Upper lobe of left lung (tissue), 6 donors: ENCODE results near the gene SPSB1. TPM values are rescaled to one million over a fixed set of nuclear protein-coding genes. Genes with fewer than 3 reads are reported as not detected.

Experiments used
- ATAC-seq, 2 donors: fragments of 200-7000 bp; cut with Tn5 transposase; one replicate each; pipeline ENCODE4 v1.9.1; 2022; ENCODE audit warnings: mild to moderate bottlenecking in 2 of 2, moderate library complexity in 2 of 2; ENCODE audit not compliant: low FRiP score in 2 of 2
- DNase-seq, 2 donors: peaks; one replicate each; pipeline ENCODE4 v3.0.0-alpha.2; 2019 to 2020
- H3K27ac ChIP-seq, 4 donors: fragments of 200-600 bp; sonication (generic); one replicate each; pipeline ENCODE4 v1.5.1; 2016 to 2019
- H3K27me3 ChIP-seq, 4 donors: fragments of 200-600 bp; sonication (generic); one replicate each; pipeline ENCODE4 v1.5.1; 2017 to 2019
- H3K36me3 ChIP-seq, 4 donors: fragments of 200-600 bp; sonication (generic); one replicate each; pipeline ENCODE4 v1.5.1; 2016 to 2019
- H3K4me1 ChIP-seq, 4 donors: fragments of 200-600 bp; sonication (generic); one replicate each; pipeline ENCODE4 v1.5.1; 2018 to 2019
- H3K4me3 ChIP-seq, 4 donors: fragments of 200-600 bp; sonication (generic); one replicate each; pipeline ENCODE4 v1.5.1; 2017 to 2019; ENCODE audit warnings: mild to moderate bottlenecking in 2 of 4, moderate library complexity in 1 of 4
- H3K9me3 ChIP-seq, 4 donors: fragments of 200-600 bp; sonication (generic); one replicate each; pipeline ENCODE4 v1.5.1; 2018 to 2019
- CTCF ChIP-seq, 6 experiments: fragments of 450-650 bp in 4 of 6; fragments of 200-600 bp in 2 of 6; sonication (generic) in 2 of 6; IDR thresholded peaks; one replicate each; pipeline ENCODE4 v1.5.1; 2016 to 2019; ENCODE audit warnings: antibody characterized with exemption in 6 of 6
- EP300 ChIP-seq, 4 donors: sonication (generic); formaldehyde crosslinking; IDR thresholded peaks; one replicate each; pipeline ENCODE4 v1.5.1; 2017; ENCODE audit warnings: antibody characterized with exemption in 4 of 4, control low read depth in 2 of 4
- POLR2A ChIP-seq, 4 donors: fragments of 450-650 bp; IDR thresholded peaks; one replicate each; pipeline ENCODE4 v1.5.1; 2016 to 2017; ENCODE audit warnings: antibody characterized with exemption in 4 of 4, mild to moderate bottlenecking in 2 of 4
- POLR2AphosphoS5 ChIP-seq, 2 donors: sonication (generic); formaldehyde crosslinking; IDR thresholded peaks; one replicate each; pipeline ENCODE4 v1.5.1; 2017; ENCODE audit warnings: antibody characterized with exemption in 2 of 2
- whole genome bisulfite sequencing, 2 donors: methylation state at CpG; one replicate each; pipeline ENCODE4 v1.1.5; 2017 to 2018; 5-methylcytosine and 5-hydroxymethylcytosine counted together
- total RNA-seq, 6 donors: library from RNA; depleted of rRNA in 4 of 6; stranded (reverse); fragments of >200 nt in 4 of 6; gene quantifications; one replicate each; pipeline versions ENCODE4 v1.1.0 to v1.2.1, GENCODE V29; 2016 to 2021
- donor health status: DM: no; HTN: no; CAD: no; lungs with moderate emphysema.
- donor health status: DM: no; HTN: yes; CAD: no; lungs with severe emphysema.

Gene SPSB1
- total RNA-seq, 6 donors from 2014 or later, result 21.0 to 49.1 (median 30.3) TPM

GRCh38 chr1:9293241-9293532, 493 bp downstream of the SPSB1 start:
- TF ChIP-seq POLR2A (IDR thresholded peaks at IDR 0.05), result no peak
- no peak for TF ChIP-seq CTCF (IDR thresholded peaks at IDR 0.05)
- TF ChIP-seq EP300 (IDR thresholded peaks at IDR 0.05), result no peak
- no peak for TF ChIP-seq POLR2AphosphoS5 (IDR thresholded peaks at IDR 0.05)
- peaks cover 33 to 61% (median 44%) of the 10 kb centered on the region in 4 donors for H3K4me1 ChIP-seq
- WGBS, 2 donors, result 0% methylated on average over 1 to 6 of the region's 43 CpGs

GRCh38 chr1:9293533-9294404, 1.1 kb downstream of the SPSB1 start:
- Histone ChIP-seq H3K9me3 (peaks cover under 1 to 2% (median 2%) of the 10 kb centered on the region in 4 donors), H3K4me1 (peaks cover 33 to 61% (median 44%) of the 10 kb centered on the region in 4 donors), H3K4me3 (peak overlapping the region; percentile 44 to 95 (median 90)), H3K27me3 (no peaks in the 10 kb centered on the region), H3K36me3 (no peaks in the 10 kb centered on the region), H3K27ac (peak overlapping the region; percentile 89 to 96 (median 90))
- DNase-seq, result peak in 1 of 2 donors; percentile 91
- ATAC-seq, result no peak
- WGBS, 2 donors, result 8 to 32% methylated on average over 6 to 26 of the region's 41 CpGs
- TF ChIP-seq EP300 (IDR thresholded peaks at IDR 0.05), result no peak
- no peak for TF ChIP-seq CTCF (IDR thresholded peaks at IDR 0.05)
- peak in 1 of 2 donors; percentile 14 for TF ChIP-seq POLR2AphosphoS5 (IDR thresholded peaks at IDR 0.05)
- peak in 1 of 4 donors; percentile 30 for TF ChIP-seq POLR2A (IDR thresholded peaks at IDR 0.05)

More at GRCh38 chr1:9293241-9293532, 493 bp downstream of the SPSB1 start:
- peak overlapping the region; percentile 89 to 96 (median 90) for H3K27ac ChIP-seq
- no peaks in the 10 kb centered on the region for H3K27me3 ChIP-seq
- peak overlapping the region; percentile 44 to 95 (median 90) for H3K4me3 ChIP-seq
- no peaks in the 10 kb centered on the region for H3K36me3 ChIP-seq
- H3K9me3 ChIP-seq, result peaks cover 7 to 8% (median 7%) of the 10 kb centered on the region in 4 donors
- ATAC-seq (no peak), DNase-seq (no peak)

- H3K36me3 ChIP-seq, result no peaks in the 10 kb centered on the region
- ATAC-seq (peak; percentile 2 to 40), DNase-seq (peak in 1 of 2 donors; percentile 41)
- TF ChIP-seq CTCF (IDR thresholded peaks at IDR 0.05) (peak in 1 of 6 experiments; percentile 8), POLR2AphosphoS5 (IDR thresholded peaks at IDR 0.05) (peak in 1 of 2 donors; percentile 39), POLR2A (IDR thresholded peaks at IDR 0.05) (no peak)
- peak overlapping the region in 2 of 4 donors; percentile 10 to 96 for H3K27ac ChIP-seq
- peaks cover 32 to 58% (median 43%) of the 10 kb centered on the region in 4 donors for H3K4me1 ChIP-seq
- H3K9me3 ChIP-seq, result no peaks in the 10 kb centered on the region
- H3K4me3 ChIP-seq, result peak overlapping the region; percentile 44 to 95 (median 90)
- 46% methylated on average over 6 of the region's 6 CpGs for WGBS, 2 donors
- no peaks in the 10 kb centered on the region for H3K27me3 ChIP-seq
Measured at GRCh38 chr1:9294405-9294773, 1.7 kb downstream of the SPSB1 start.

- no peaks in the 10 kb centered on the region for H3K9me3 ChIP-seq
- WGBS, 2 donors, result 53 to 55% methylated on average over 8 to 10 of the region's 10 CpGs
- peaks cover 29 to 57% (median 40%) of the 10 kb centered on the region in 4 donors for H3K4me1 ChIP-seq
- H3K4me3 ChIP-seq, result peak overlapping the region in 3 of 4 donors; percentile 89 to 95 (median 90)
- no peak for TF ChIP-seq POLR2AphosphoS5 (IDR thresholded peaks at IDR 0.05)
- no peak for TF ChIP-seq EP300 (IDR thresholded peaks at IDR 0.05)
- peak in 1 of 6 experiments; percentile 6 for TF ChIP-seq CTCF (IDR thresholded peaks at IDR 0.05)
- TF ChIP-seq POLR2A (IDR thresholded peaks at IDR 0.05), result no peak
- peak overlapping the region in 3 of 4 donors; percentile 10 to 96 (median 20) for H3K27ac ChIP-seq
- H3K36me3 ChIP-seq, result no peaks in the 10 kb centered on the region
- ATAC-seq, result peak; percentile 28 to 70
- no peaks in the 10 kb centered on the region for H3K27me3 ChIP-seq
- DNase-seq, result no peak
Measured at GRCh38 chr1:9294910-9295636, 2.4 kb downstream of the SPSB1 start.
